HAP-1 (cell line): Measurements from ENCODE around the gene CFAP92.
"Not testable (repeated sequence)": the region's sequence is repeated elsewhere in the genome, so short reads cannot be mapped to it uniquely, and the experiment has no call there.

Experiments used
- DNase-seq, 2 experiments: peaks; one replicate each; pipeline ENCODE4 v3.0.0-alpha.2; 2016 to 2020; ENCODE audit warnings: low spot score in 2 of 2
- H3K27me3 ChIP-seq: fragments of 250-450 bp; sonication (Bioruptor Pico); 2 replicates; pipeline ENCODE4 v1.5.1; 2020; ENCODE audit warnings: low read depth, mild to moderate bottlenecking, moderate library complexity
- H3K36me3 ChIP-seq: fragments of 250-450 bp; sonication (Bioruptor Pico); replicated peaks from 2 replicates; pipeline ENCODE4 v1.5.1; 2020; ENCODE audit warnings: mild to moderate bottlenecking
- H3K4me1 ChIP-seq: fragments of 250-450 bp; sonication (Bioruptor Pico); 2 replicates; pipeline ENCODE4 v1.5.1; 2020; ENCODE audit warnings: mild to moderate bottlenecking
- H3K4me3 ChIP-seq: fragments of 250-450 bp; sonication (Bioruptor Pico); 2 replicates; pipeline ENCODE4 v1.5.1; 2020; ENCODE audit warnings: mild to moderate bottlenecking, moderate library complexity
- H3K9me3 ChIP-seq: fragments of 250-450 bp; sonication (Bioruptor Pico); 2 replicates; pipeline ENCODE4 v1.5.1; 2020; ENCODE audit warnings: mild to moderate bottlenecking, moderate library complexity
- in situ Hi-C: fragments of 300-500 bp; cut with MboI; formaldehyde crosslinking; loops from 3 replicates; pipeline ENCODE4 v1.14.3; 2020; ENCODE audit warnings: low sequenced_read_pairs, inconsistent platforms, mixed read lengths

CFAP92 gene

DNA sequence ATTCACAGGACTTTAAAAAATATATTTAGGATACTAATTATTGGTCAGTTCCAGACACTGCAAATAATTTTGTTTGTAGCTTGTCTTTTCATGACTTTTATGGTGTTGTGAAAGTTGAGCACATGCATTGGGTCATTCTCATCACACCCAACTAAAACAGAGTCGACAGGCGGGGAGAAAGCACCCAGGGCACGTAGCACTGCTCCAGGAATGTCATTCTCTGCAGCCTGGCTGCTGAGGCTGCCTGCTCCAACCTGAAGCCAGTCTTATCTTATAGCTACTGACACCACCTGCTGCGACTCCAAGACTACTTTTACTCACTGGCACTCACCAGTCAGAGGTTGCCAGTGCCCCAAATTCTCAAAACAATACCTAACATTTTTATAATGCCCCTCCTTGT is 57.5 kb downstream of the CFAP92 start:
- no peak overlapping the region for H3K4me3 ChIP-seq
- in situ Hi-C loops, result no loop called here
- no peaks in the 10 kb centered on the region; the same call in 1 of the 2 replicates for H3K27me3 ChIP-seq
- H3K9me3 ChIP-seq, result no peaks in the 10 kb centered on the region
- DNase-seq, result no peak
- no peaks in the 10 kb centered on the region for H3K4me1 ChIP-seq
- no peaks in the 10 kb centered on the region for H3K36me3 ChIP-seq

DNA sequence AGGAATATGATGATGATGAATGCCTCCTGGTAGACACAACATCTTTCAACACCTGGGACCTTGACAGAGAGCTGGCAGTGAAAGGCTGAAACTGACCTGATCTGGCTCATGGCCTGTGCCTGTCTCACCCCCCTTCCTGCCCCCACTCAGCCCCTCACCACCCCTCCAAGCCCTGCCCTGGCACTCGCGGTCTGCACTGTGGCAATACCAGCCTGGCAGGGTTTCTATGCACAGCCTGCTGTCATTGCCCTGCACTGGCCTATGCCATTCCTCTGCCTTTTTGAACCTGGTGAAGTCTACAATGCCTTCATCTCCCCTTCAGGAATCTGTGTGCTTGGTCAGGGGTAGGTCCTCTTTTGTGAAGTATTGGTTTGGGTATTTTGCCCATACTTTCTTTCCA is 58.0 kb downstream of the CFAP92 start:
- H3K27me3 ChIP-seq, result no peaks in the 10 kb centered on the region; the same call in 1 of the 2 replicates

DNA sequence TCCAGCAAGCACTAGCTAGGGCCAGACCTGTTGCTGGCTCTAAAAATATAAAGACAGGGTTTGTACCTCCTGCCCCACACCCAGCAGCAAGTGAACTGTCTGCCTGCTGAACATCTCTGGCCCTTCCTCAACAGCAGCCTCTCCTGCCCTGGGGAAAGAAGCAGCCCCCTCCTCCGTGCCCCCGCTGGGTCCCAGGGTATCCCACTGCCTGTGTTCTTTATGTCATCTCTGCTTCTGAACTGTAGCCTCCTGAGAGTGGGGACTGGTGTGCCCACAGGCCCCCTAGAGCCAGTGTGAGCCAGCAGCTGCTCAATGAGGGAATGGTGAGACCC is 60.0 kb downstream of the CFAP92 start:
- no peaks in the 10 kb centered on the region; the same call in 1 of the 2 replicates for H3K9me3 ChIP-seq
- in situ Hi-C loops, result no loop called here
- no peak overlapping the region for H3K4me3 ChIP-seq
- no peaks in the 10 kb centered on the region; the same call in 1 of the 2 replicates for H3K27me3 ChIP-seq
- H3K4me1 ChIP-seq, result no peaks in the 10 kb centered on the region
- no peak for DNase-seq
- no peaks in the 10 kb centered on the region for H3K36me3 ChIP-seq

More for the DNA sequence above, 58.0 kb downstream of the CFAP92 start:
- no peaks in the 10 kb centered on the region for H3K9me3 ChIP-seq
- H3K4me3 ChIP-seq, result no peak overlapping the region
- no peaks in the 10 kb centered on the region for H3K4me1 ChIP-seq
- no peaks in the 10 kb centered on the region for H3K36me3 ChIP-seq
- in situ Hi-C loops, result no loop called here
- DNase-seq, result no peak

DNA sequence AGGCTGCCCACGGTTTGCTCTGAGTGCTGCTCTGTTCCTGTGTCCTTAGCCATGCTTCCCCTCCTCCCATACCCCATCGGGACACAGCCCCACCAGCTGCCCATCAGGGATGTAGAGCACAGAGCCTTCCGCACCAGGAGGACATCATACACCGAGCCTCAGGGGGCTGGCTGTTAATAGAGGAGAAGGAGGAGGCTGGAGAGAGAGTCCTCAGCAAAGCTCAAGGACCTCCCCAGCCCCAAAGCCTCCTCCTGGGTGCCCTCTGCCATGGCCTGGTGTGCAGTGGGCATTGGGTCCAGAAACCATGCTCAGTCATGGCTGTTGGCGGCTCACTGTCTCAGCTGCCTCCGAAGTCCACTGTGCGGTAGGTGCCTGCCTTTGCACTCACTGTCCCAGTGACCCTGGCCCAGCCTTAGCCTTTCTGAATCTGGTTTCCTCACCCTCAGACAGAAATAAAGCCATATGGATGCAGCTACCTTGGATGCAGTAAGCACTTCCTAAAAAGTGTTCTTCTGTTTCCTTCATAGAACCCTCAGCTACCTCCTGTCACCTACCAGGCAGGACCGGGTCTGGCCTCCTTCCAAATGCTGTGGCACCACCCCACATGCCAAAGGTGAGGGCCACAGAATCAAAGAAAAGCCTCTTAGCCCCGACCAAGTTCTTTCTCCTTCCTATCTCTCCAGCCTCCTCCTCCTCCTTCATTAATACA is 60.5 kb downstream of the CFAP92 start:
- Histone ChIP-seq H3K4me1 (no peaks in the 10 kb centered on the region), H3K36me3 (no peaks in the 10 kb centered on the region), H3K27me3 (no peaks in the 10 kb centered on the region; the same call in 1 of the 2 replicates), H3K9me3 (no peaks in the 10 kb centered on the region; the same call in 1 of the 2 replicates), H3K4me3 (no peak overlapping the region)
- DNase-seq, result no peak
- in situ Hi-C loops, result no loop called here

DNA sequence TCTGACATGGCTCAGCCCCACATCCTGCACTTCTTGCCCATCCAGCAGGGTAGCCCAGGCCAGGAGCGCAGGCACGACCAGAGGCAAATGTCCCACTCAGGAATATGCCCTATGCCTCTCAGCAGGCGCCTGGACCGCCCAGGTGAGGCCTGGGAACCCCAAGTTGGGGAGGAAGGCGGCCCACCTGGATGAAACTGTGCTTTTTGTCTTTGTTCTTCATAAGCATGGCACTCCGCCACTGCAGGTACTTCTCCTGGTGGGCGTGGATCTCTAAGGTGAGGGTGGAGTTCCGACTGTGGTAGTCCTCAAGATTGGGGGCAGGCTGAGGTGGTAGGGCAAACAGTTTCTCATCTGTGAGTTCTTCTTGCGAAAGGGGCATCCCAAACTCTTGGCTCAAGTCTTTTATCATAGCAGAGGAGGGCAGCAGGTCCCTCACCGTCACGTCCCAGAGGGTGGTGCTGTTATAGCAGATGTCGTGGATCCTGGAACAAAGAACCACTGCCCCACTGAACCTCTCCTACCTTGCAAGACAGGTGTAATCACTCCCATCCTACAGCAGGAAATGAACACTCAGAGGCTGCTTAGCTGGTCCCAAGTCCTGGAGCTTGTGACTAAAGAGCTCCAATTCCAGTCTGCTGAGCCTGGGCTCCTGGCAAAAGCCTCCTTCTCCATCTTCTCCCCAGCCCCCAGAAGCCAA is 61.2 kb downstream of the CFAP92 start:
- in situ Hi-C loops, result no loop called here
- DNase-seq, result no peak

DNA sequence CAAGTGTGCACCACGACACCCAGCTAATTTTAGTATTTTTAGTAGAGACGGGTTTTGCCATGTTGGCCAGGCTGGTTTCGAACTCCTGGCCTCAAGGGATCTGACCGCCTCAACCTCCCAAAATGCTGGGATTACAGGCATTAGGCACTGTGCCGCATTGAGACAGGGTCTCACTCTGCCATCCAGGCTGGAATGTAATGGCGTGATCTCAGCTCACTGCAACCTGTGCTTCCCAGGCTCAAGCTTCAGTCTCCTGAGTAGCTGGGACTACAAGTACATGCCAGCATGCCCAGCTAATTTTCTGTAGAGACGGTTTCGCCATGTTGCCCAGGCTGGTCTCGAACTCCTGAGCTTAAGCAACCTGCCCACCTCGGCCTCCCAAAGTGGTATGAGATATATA is 62.8 kb downstream of the CFAP92 start:
- in situ Hi-C loops, result no loop called here
- H3K4me1 ChIP-seq, result no peaks in the 10 kb centered on the region
- H3K9me3 ChIP-seq, result no peaks in the 10 kb centered on the region; the same call in 1 of the 2 replicates
- H3K27me3 ChIP-seq, result no peaks in the 10 kb centered on the region; the same call in 1 of the 2 replicates
- H3K4me3 ChIP-seq, result no peak overlapping the region
- DNase-seq, result no peak
- no peaks in the 10 kb centered on the region for H3K36me3 ChIP-seq

More for the DNA sequence above, 61.2 kb downstream of the CFAP92 start:
- Histone ChIP-seq H3K4me1 (no peaks in the 10 kb centered on the region), H3K36me3 (no peaks in the 10 kb centered on the region), H3K4me3 (no peak overlapping the region), H3K9me3 (no peaks in the 10 kb centered on the region; the same call in 1 of the 2 replicates), H3K27me3 (no peaks in the 10 kb centered on the region; the same call in 1 of the 2 replicates)

DNA sequence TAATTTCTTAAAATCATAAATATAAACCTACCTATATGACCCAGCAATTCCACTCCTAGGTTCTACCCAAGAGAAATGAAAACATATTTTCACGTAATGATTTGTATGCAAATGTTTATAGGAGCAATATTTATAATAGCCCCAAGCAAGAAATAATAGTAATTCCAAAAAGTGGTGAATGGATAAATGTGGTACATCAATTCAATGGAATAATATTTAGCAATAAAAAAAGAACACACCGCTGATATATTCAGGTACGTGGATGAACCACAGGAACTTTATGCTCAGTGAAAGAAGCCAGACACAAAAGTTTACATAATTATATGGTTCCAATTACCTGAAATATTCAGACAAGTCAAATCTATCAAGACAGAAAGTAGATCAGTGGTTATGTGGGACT is 64.5 kb downstream of the CFAP92 start:
- Histone ChIP-seq H3K4me3 (no peak overlapping the region), H3K9me3 (no peaks in the 10 kb centered on the region; the same call in 1 of the 2 replicates), H3K36me3 (no peaks in the 10 kb centered on the region), H3K4me1 (no peaks in the 10 kb centered on the region), H3K27me3 (no peaks in the 10 kb centered on the region; the same call in 1 of the 2 replicates)
- no peak for DNase-seq
- in situ Hi-C loops, result no loop called here

DNA sequence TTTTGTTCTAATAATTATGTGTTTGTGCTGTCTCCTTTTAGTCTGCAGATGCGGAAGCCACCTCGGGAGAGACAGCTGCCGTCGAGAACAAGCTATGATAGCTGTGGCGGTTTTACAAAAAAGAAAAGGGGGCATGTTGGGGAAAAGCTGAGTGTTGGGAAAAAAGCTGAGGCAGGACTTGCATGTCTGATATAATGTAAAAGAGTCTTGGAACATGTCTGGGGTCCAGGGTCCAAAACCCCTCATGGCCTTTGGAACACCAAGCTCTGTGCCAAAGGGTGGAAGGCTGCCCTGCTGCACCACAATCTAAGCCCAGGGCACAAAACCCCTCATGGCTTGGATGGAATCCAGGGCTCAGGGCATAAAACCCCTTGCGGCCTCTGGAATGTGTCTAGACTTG is 69.9 kb downstream of the CFAP92 start:
- in situ Hi-C loops, H3K4me1 ChIP-seq, H3K4me3 ChIP-seq, DNase-seq, H3K27me3 ChIP-seq, H3K36me3 ChIP-seq, H3K9me3 ChIP-seq: not testable (repeated sequence)

DNA sequence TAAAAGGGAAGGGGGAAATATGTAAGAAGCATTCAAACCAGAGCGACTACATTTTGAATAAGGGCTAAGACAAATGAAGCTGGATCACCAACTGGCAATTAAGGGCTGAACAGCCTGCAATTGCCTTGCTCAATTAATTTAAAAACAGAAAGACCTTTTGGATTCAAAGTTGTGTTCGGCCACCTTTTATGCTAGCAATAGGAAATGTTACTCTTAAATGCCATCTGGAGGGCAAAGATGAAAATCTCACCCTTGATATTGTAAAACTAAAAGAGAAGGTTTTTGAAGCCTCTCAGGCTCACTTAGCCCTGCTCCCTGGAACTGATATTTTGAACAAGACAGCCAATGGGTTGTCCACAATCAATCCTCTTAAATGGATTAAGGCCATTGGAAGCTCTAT is 70.3 kb downstream of the CFAP92 start:
- no peak for DNase-seq
- Histone ChIP-seq H3K27me3 (no peaks in the 10 kb centered on the region), H3K4me1 (no peaks in the 10 kb centered on the region), H3K4me3 (no peak overlapping the region), H3K36me3 (peaks cover 1% of the 10 kb centered on the region), H3K9me3 (no peaks in the 10 kb centered on the region)
- in situ Hi-C loops, result no loop called here

DNA sequence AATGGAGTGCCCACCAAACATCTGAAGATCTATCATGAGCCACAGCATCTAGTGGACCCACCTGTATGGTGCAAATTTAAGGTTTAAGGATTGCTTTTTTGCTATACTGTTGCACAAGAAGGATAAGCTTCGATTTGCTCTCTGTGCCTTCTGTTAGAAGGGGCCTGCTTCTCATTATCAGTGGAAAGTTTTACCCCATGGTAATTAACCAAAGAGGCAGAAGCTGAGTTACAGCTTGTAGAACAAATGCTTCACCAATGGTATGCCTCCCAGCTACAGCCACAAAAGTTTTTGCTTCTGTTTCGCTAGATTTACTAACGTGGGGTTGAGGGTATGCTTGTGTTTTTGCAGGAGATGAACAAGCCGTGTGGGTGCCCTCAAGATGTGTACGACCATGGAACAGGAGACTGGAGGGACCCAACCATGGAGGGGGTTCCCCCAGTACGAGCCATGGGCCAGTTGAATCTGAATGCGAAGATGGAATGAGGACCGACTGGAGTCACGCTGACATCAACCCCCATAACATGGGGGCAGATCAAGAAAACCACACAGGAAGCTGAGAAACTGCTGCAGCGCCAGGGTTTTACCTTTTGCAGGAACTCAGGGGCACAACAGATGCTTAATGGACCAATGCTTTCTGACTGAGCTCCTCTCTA is 70.9 kb downstream of the CFAP92 start:
- Histone ChIP-seq H3K9me3 (no peaks in the 10 kb centered on the region), H3K4me1 (no peaks in the 10 kb centered on the region), H3K27me3 (no peaks in the 10 kb centered on the region), H3K36me3 (peaks cover 8% of the 10 kb centered on the region), H3K4me3 (no peak overlapping the region)
- in situ Hi-C loops, result no loop called here
- no peak for DNase-seq

DNA sequence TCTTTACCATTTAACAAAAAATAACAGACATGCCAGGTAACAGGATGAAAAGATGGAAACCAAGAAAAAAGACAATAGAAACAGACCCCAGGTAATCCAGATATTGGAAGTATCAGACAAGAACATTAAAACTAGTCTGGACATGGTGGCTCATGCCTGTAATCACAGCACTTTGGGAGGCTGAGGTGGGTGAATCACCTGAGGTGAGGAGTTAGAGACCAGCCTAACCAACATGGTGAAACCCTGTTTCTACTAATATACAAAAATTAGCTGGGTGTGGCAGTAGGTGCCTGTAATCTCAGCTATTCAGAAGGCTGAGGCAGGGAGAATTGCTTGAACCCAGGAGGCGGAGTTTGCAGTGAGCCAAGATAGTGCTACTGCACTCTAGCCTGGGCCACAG is 73.9 kb downstream of the CFAP92 start:
- H3K27me3 ChIP-seq, result no peaks in the 10 kb centered on the region
- no peak overlapping the region for H3K4me3 ChIP-seq
- no peaks in the 10 kb centered on the region for H3K9me3 ChIP-seq
- H3K4me1 ChIP-seq, result no peaks in the 10 kb centered on the region
- in situ Hi-C loops, result no loop called here
- H3K36me3 ChIP-seq, result peaks cover 33% of the 10 kb centered on the region
- DNase-seq, result no peak

DNA sequence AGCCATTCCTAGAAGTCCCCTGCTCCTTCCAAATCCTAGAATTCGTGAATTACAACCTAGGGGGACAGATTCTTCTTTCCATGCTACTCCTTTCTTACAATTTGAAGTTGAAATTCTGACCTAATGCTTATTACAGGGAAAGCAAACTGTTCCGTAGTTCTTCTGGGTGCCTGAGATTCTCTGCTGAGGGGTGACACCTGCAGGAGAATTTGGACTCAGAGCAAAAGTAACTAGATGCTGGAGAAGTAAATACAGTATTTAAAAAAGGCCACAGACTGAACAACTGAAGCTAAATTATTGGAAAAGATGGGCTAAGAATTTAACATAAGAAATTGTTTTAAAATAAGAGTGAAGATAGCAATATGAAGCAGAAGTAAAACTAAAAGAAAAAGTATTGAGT is 76.6 kb downstream of the CFAP92 start:
- Histone ChIP-seq H3K9me3 (no peaks in the 10 kb centered on the region), H3K4me1 (no peaks in the 10 kb centered on the region), H3K4me3 (no peak overlapping the region), H3K27me3 (no peaks in the 10 kb centered on the region), H3K36me3 (peaks cover 56% of the 10 kb centered on the region)
- no peak for DNase-seq
- in situ Hi-C loops, result no loop called here

DNA sequence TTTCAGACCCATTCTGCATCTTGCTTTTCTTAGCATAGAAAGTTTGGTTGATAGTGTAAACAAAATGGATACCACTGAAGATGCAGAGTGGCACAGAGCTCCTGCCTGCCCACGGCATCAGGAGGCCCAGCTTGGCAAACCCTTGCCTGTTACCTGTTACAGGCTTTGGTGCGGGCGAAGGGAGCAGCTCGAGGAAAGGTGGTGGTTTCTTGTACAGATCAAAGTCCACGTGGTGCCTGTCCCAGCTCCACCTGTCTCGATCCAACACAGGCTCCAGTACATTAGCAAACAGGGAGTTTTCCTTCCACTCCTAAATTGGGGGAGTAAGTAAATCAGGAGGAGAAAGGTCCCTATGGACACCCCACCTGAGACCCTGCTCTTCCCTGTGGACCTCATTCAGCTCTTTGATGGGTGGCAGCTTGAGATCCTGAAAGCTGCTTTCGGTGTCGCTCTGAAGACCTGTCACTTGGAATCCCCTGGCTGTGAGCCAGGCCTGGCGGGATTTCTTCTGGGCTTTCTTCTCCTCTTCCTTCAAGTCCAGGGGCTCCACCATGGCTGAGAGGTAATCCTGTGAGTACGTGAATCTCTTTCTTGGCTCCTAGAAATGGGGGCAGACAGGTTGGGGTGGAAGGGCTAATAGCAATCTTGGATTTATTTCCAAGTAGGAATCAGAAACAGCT is 78.8 kb downstream of the CFAP92 start:
- no peak overlapping the region for H3K4me3 ChIP-seq
- H3K36me3 ChIP-seq, result peaks cover 74% of the 10 kb centered on the region
- DNase-seq, result no peak
- H3K27me3 ChIP-seq, result no peaks in the 10 kb centered on the region
- no peaks in the 10 kb centered on the region for H3K9me3 ChIP-seq
- in situ Hi-C loops, result no loop called here
- H3K4me1 ChIP-seq, result no peaks in the 10 kb centered on the region
